Measurements from ENCODE around the gene DLX4. TPM values are rescaled to one million over a fixed set of nuclear protein-coding genes. Genes with fewer than 3 reads are reported as not detected.

The DLX4 gene
- total and polyA plus RNA-seq, 2 of the 4 experiments (the other 2 are of a cell fraction) = not detected

DNA sequence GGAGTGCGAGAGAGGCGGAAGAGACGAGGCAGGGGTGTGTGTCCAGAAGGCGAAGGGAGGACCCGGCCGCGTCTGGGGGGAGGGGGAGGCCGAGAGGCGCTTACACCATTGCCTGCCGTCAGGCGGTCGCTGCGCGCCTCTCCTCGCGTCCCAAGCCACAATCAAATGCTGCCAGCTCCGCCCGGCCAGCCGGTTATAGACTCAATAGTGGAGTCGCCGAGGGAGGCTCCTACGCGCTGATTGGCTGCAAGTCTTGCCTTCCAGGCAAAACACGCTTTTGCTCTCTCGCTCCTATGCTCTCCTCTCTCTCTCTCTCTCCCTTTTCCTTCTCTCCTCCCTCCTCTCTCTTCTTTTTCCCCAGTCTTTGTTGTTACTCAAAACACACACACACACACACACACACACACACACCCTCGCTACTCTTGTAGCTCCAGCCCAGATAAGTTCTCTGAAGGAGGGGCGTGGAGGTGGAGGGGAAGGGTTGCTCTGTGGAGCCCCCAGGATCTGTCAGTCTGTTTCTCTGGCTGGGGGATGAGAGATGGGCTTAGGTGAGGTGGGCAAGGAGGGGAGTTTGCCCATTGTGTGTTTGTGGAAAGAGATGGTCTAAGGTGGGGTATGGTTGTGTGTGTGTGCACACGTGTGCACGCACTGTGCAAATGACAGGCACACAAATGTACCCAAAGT lies 26.2 kb downstream of the DLX4 start, which contains the start of gene DLX3:
Gene DLX3 (minus strand): TSS at position 170 of the 684 bp plus-strand sequence. CDS start 226 bp downstream, outside the sequence.
- Histone ChIP-seq H3K9ac (ENCODE audit: low read depth, low read length) (no peak within 1 kb of the TSS), H3K27ac (ENCODE audit: insufficient read depth, low read length) (no peak within 1 kb of the TSS), H2AK9ac (replicated peaks; ENCODE audit: low read depth, low read length, poor library complexity) (peak within 1 kb of the TSS; percentile 58), H3K4ac (ENCODE audit: low read depth, low read length) (no peak within 1 kb of the TSS), H3K79me1 (ENCODE audit: low read depth in 1 of 2, low read length in 2 of 2) (no peaks in the 10 kb centered on the region), H2AK5ac (ENCODE audit: low read depth, low read length) (no peak within 1 kb of the TSS), H2BK20ac (ENCODE audit: low read depth, low read length) (no peak within 1 kb of the TSS), H2BK120ac (ENCODE audit: low read depth, low read length) (no peak within 1 kb of the TSS), H3K9me3 (ENCODE audit: control insufficient read depth, insufficient read depth, low read length) (peaks cover 2% of the 10 kb centered on the region; the same call in 1 of the 2 replicates), H4K5ac (ENCODE audit: low read depth, low read length) (no peak within 1 kb of the TSS), H4K91ac (ENCODE audit: insufficient read depth, low read depth, low read length) (no peak within 1 kb of the TSS), H3K36me3 (ENCODE audit: control insufficient read depth, insufficient read depth, low read length) (no peaks in the 10 kb centered on the region), H3K23ac (ENCODE audit: low read depth, low read length) (no peak within 1 kb of the TSS), H2BK15ac (ENCODE audit: low read depth, low read length) (no peak within 1 kb of the TSS), H3K18ac (ENCODE audit: low read depth, low read length) (no peak within 1 kb of the TSS), H3K4me3 (ENCODE audit: insufficient read depth, low read depth, low read length) (no peak within 1 kb of the TSS), H3K4me2 (ENCODE audit: low read depth, low read length) (peak within 1 kb of the TSS; percentile 44; the same call in 1 of the 2 replicates), H3K9me1 (ENCODE audit: insufficient read depth, low read length) (no peaks in the 10 kb centered on the region), H2BK5ac (ENCODE audit: low read depth, low read length, poor library complexity, severe bottlenecking) (no peak within 1 kb of the TSS), H3K27me3 (ENCODE audit: control insufficient read depth, insufficient read depth, low read length) (peaks cover 77% of the 10 kb centered on the region), H3K56ac (ENCODE audit: extremely low read depth, insufficient read depth, low read length) (no peak within 1 kb of the TSS), H4K8ac (ENCODE audit: low read depth in 2 of 2, low read length in 2 of 2) (no peak within 1 kb of the TSS), H3K14ac (replicated peaks; ENCODE audit: low read depth, low read length) (no peak within 1 kb of the TSS), H2AFZ (replicated peaks; ENCODE audit: low read length, poor library complexity) (peak within 1 kb of the TSS; percentile 84), H3K4me1 (ENCODE audit: control insufficient read depth, insufficient read depth, low read length) (peaks cover 3% of the 10 kb centered on the region; the same call in 1 of the 2 replicates), H4K20me1 (ENCODE audit: insufficient read depth, low read length) (peaks cover 7% of the 10 kb centered on the region; the same call in 1 of the 2 replicates)
- ChIA-PET CTCF (interaction anchor here (0.6 to 3.7 kb wide), 2 partner anchors 123 to 137 kb away, joined by 3 to 21 read pairs; no protein-coding TSS in a partner anchor), POLR2A (ENCODE audit: unreplicated experiment) (no interaction called here)
- dilution Hi-C loops (cut with HindIII; ENCODE audit: low sequenced_read_pairs, unreplicated experiment) (no loop called here), in situ Hi-C loops (cut with MboI; ENCODE audit: low sequenced_read_pairs) (loop anchor here (5.0 to 10.0 kb wide), 3 partner anchors 133 to 423 kb away; partner anchors contain the start of gene SLC35B1), intact Hi-C loops (cut with micrococcal nuclease) (loop anchor here (5.0 kb wide), 1 partner anchor 43 kb away; no protein-coding TSS in a partner anchor)
- peak; percentile 62 for DNase-seq
- no TSS peak for BruUV-seq (replicated peaks)
- peak; percentile 72 for ATAC-seq (ENCODE audit: low read depth)
- 5% methylated on average over 4 of the region's 29 CpGs; no CpG with 5 or more reads in 1 of the 2 experiments for WGBS, 2 experiments (ENCODE audit: extremely low coverage in 2 of 2, insufficient read length in 1 of 2)
- no peak for TF ChIP-seq FOS (IDR thresholded peaks at IDR 0.05; ENCODE audit: low read depth, low read length)
- TF ChIP-seq SMC3 (IDR thresholded peaks at IDR 0.05; ENCODE audit: low read depth, low read length) = no peak
- TF ChIP-seq, protein P1, sequence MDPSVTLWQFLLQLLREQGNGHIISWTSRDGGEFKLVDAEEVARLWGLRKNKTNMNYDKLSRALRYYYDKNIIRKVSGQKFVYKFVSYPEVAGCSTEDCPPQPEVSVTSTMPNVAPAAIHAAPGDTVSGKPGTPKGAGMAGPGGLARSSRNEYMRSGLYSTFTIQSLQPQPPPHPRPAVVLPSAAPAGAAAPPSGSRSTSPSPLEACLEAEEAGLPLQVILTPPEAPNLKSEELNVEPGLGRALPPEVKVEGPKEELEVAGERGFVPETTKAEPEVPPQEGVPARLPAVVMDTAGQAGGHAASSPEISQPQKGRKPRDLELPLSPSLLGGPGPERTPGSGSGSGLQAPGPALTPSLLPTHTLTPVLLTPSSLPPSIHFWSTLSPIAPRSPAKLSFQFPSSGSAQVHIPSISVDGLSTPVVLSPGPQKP (IDR thresholded peaks at IDR 0.05; ENCODE audit: borderline replicate concordance, low read depth, low read length) = no peak
- no peak for TF ChIP-seq RCOR1 (IDR thresholded peaks at IDR 0.05; ENCODE audit: insufficient replicate concordance, low read length)
- TF ChIP-seq BHLHE40 (IDR thresholded peaks at IDR 0.05; ENCODE audit: low read depth, low read length) = no peak
- no peak for TF ChIP-seq MAFK (IDR thresholded peaks at IDR 0.05; ENCODE audit: low read depth, low read length)
- no peak for TF ChIP-seq CHD1 (IDR thresholded peaks at IDR 0.05; ENCODE audit: low read depth, low read length)
- TF ChIP-seq POLR2A (IDR thresholded peaks at IDR 0.05; ENCODE audit: low read depth, low read length) = no peak
- TF ChIP-seq RAD21 (IDR thresholded peaks at IDR 0.05; ENCODE audit: low read length) = no peak
- TF ChIP-seq, protein P2, sequence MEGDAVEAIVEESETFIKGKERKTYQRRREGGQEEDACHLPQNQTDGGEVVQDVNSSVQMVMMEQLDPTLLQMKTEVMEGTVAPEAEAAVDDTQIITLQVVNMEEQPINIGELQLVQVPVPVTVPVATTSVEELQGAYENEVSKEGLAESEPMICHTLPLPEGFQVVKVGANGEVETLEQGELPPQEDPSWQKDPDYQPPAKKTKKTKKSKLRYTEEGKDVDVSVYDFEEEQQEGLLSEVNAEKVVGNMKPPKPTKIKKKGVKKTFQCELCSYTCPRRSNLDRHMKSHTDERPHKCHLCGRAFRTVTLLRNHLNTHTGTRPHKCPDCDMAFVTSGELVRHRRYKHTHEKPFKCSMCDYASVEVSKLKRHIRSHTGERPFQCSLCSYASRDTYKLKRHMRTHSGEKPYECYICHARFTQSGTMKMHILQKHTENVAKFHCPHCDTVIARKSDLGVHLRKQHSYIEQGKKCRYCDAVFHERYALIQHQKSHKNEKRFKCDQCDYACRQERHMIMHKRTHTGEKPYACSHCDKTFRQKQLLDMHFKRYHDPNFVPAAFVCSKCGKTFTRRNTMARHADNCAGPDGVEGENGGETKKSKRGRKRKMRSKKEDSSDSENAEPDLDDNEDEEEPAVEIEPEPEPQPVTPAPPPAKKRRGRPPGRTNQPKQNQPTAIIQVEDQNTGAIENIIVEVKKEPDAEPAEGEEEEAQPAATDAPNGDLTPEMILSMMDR (conservative IDR thresholded peaks at IDR 0.05; ENCODE audit: low read depth, low read length) = no peak
- no peak for TF ChIP-seq CEBPB (IDR thresholded peaks at IDR 0.05; ENCODE audit: low read depth, low read length)
- TF ChIP-seq, protein P3, sequence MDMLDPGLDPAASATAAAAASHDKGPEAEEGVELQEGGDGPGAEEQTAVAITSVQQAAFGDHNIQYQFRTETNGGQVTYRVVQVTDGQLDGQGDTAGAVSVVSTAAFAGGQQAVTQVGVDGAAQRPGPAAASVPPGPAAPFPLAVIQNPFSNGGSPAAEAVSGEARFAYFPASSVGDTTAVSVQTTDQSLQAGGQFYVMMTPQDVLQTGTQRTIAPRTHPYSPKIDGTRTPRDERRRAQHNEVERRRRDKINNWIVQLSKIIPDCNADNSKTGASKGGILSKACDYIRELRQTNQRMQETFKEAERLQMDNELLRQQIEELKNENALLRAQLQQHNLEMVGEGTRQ (IDR thresholded peaks at IDR 0.05; ENCODE audit: low read depth, low read length) = no peak
- TF ChIP-seq MAZ (IDR thresholded peaks at IDR 0.05; ENCODE audit: borderline replicate concordance, low read depth, low read length) = no peak
- TF ChIP-seq MXI1 (IDR thresholded peaks at IDR 0.05; ENCODE audit: borderline replicate concordance, low read depth, low read length) = no peak
- no peak for TF ChIP-seq RFX5 (IDR thresholded peaks at IDR 0.05; ENCODE audit: low read depth, low read length)

Data from IMR-90 (cell line).